ENCODE measurements around the gene ZSWIM1. TPM values are rescaled to one million over a fixed set of nuclear protein-coding genes. Genes with fewer than 3 reads are reported as not detected.

The ZSWIM1 gene
- total and polyA plus RNA-seq, 2 of the 13 experiments (the other 11 are each of a cell fraction or from before 2014, with no cell fraction given), result 9.5 to 11.7 TPM

GRCh38 chr20:45893831-45894230 lies 12.8 kb downstream of the ZSWIM1 start:
- intact Hi-C loops (cut with micrococcal nuclease; ENCODE audit: unreplicated experiment), result no loop called here
- no TSS peak for BruUV-seq (replicated peaks)
- WGBS (ENCODE audit: low lambda C conversion rate), result 97% methylated on average over 4 of the region's 4 CpGs

GRCh38 chr20:45894797-45895196 lies 13.8 kb downstream of the ZSWIM1 start:
- TF ChIP-seq THAP11 (CRISPR knock-in tag; IDR thresholded peaks at IDR 0.05) (no peak), AGO1 (IDR thresholded peaks at IDR 0.05; ENCODE audit: low read depth, low read length, poor library complexity, severe bottlenecking) (peak; percentile 44), ZNF768 (CRISPR knock-in tag; IDR thresholded peaks at IDR 0.05) (0 out of 2 replicates have a peak, but pooled peaks have one; percentile 10), AGO2 (optimal IDR thresholded peaks at IDR 0.05; ENCODE audit: low read depth, low read length) (peak; percentile 93), POLR2A (IDR thresholded peaks at IDR 0.05; ENCODE audit: insufficient read depth in 1 of 2, low read depth in 2 of 2, low read length in 2 of 2) (peak; percentile 20 to 45; a peak in 1 of 4 replicates), NR2F1 (CRISPR knock-in tag; IDR thresholded peaks at IDR 0.05) (no peak)
- H3K4me1 ChIP-seq (ENCODE audit: insufficient read depth, low read length), result peaks cover 26% of the 10 kb centered on the region
- WGBS (ENCODE audit: low lambda C conversion rate), result 77% methylated on average over 6 of the region's 12 CpGs
- H3K9me3 ChIP-seq (ENCODE audit: low read length), result no peaks in the 10 kb centered on the region
- intact Hi-C loops (cut with micrococcal nuclease; ENCODE audit: unreplicated experiment) (no loop called here), in situ Hi-C loops (cut with HindIII; ENCODE audit: extremely low pct_ligation_motif_present, low pct_unique_long_range_greater_than_20kb) (loop anchor here (5.0 kb wide), 2 partner anchors 38 to 68 kb away; partner anchors contain the start of gene PCIF1)
- H4K20me1 ChIP-seq (ENCODE audit: insufficient read depth, low read length), result no peaks in the 10 kb centered on the region
- ChIA-PET POLR2A (interaction anchor here (7.3 to 8.1 kb wide), 3 partner anchors 13 to 32 kb away, joined by 74 to 164 read pairs (median 100); partner anchors contain the start of gene PLTP), CTCF (ENCODE audit: low intra/inter-chr PET ratio, low total read pairs) (no interaction called here)
- no peak overlapping the region for H3K4me2 ChIP-seq (ENCODE audit: low read depth, low read length)
- no TSS peak for BruUV-seq (replicated peaks)
- H3K27ac ChIP-seq (ENCODE audit: extremely low read length, insufficient read depth, low read length), result no peak overlapping the region
- DNase-seq (ENCODE audit: low spot score), result no peak
- no peak for FAIRE-seq
- no peak for ATAC-seq
- no peaks in the 10 kb centered on the region for H3K27me3 ChIP-seq (ENCODE audit: control insufficient read depth in 1 of 2, insufficient read depth in 2 of 2, low read length in 2 of 2)
- no peak overlapping the region for H2AFZ ChIP-seq (ENCODE audit: low read length)
- peaks cover 51 to 63% of the 10 kb centered on the region in 2 experiments for H3K36me3 ChIP-seq (replicated peaks in 1 of 2; ENCODE audit: control insufficient read depth in 1 of 2, insufficient read depth in 2 of 2, low read length in 2 of 2)
- peaks cover 23% of the 10 kb centered on the region for H3K79me2 ChIP-seq (ENCODE audit: insufficient read depth, low read length)
- H3K9ac ChIP-seq (ENCODE audit: insufficient read depth, low read depth, low read length), result no peak overlapping the region
- no peak overlapping the region for H3K4me3 ChIP-seq (replicated peaks in 1 of 3; ENCODE audit: insufficient read depth in 1 of 3, low read depth in 2 of 3, low read length in 3 of 3)

More at GRCh38 chr20:45893831-45894230, 12.8 kb downstream of the ZSWIM1 start:
- H3K79me2 ChIP-seq (ENCODE audit: insufficient read depth, low read length), result peaks cover 32% of the 10 kb centered on the region
- H3K4me2 ChIP-seq (ENCODE audit: low read depth, low read length), result no peak overlapping the region
- CTCF ChIA-PET (ENCODE audit: low intra/inter-chr PET ratio, low total read pairs), result no interaction called here
- H4K20me1 ChIP-seq (ENCODE audit: insufficient read depth, low read length), result no peaks in the 10 kb centered on the region
- H3K27ac ChIP-seq (ENCODE audit: extremely low read length, insufficient read depth, low read length), result no peak overlapping the region
- no peak for FAIRE-seq
- no peaks in the 10 kb centered on the region for H3K27me3 ChIP-seq (ENCODE audit: control insufficient read depth in 1 of 2, insufficient read depth in 2 of 2, low read length in 2 of 2)
- no peak overlapping the region for H3K4me3 ChIP-seq (replicated peaks in 1 of 3; ENCODE audit: insufficient read depth in 1 of 3, low read depth in 2 of 3, low read length in 3 of 3)
- no peaks in the 10 kb centered on the region for H3K9me3 ChIP-seq (ENCODE audit: low read length)
- peaks cover 44 to 62% of the 10 kb centered on the region in 2 experiments for H3K36me3 ChIP-seq (replicated peaks in 1 of 2; ENCODE audit: control insufficient read depth in 1 of 2, insufficient read depth in 2 of 2, low read length in 2 of 2)
- POLR2A ChIA-PET, result interaction anchor here (0.7 to 8.1 kb wide), 6 partner anchors 12 to 601 kb away, joined by 3 to 164 read pairs (median 87); partner anchors contain the start of genes PLTP and ZSWIM1
- peaks cover 36% of the 10 kb centered on the region for H3K4me1 ChIP-seq (ENCODE audit: insufficient read depth, low read length)
- no peak for ATAC-seq
- TF ChIP-seq ZNF101 (CRISPR knock-in tag; IDR thresholded peaks at IDR 0.05; ENCODE audit: borderline replicate concordance, low read depth) (no peak), POLR2G (IDR thresholded peaks at IDR 0.05; ENCODE audit: low read depth, low read length) (0 out of 2 replicates have a peak, but pooled peaks have one; percentile 1)
- no peak for DNase-seq (ENCODE audit: low spot score)
- no peak overlapping the region for H3K9ac ChIP-seq (ENCODE audit: insufficient read depth, low read depth, low read length)
- H2AFZ ChIP-seq (ENCODE audit: low read length), result no peak overlapping the region
- in situ Hi-C loops (cut with HindIII; ENCODE audit: extremely low pct_ligation_motif_present, low pct_unique_long_range_greater_than_20kb), result loop anchor here (5.0 kb wide), 2 partner anchors 38 to 68 kb away; partner anchors contain the start of gene PCIF1
